ENCODE data around the gene GNA14. TPM values are rescaled to one million over a fixed set of nuclear protein-coding genes. Genes with fewer than 3 reads are reported as not detected.

The GNA14 gene
- total RNA-seq, 1 experiment from 2014 or later = 1.2 TPM

DNA sequence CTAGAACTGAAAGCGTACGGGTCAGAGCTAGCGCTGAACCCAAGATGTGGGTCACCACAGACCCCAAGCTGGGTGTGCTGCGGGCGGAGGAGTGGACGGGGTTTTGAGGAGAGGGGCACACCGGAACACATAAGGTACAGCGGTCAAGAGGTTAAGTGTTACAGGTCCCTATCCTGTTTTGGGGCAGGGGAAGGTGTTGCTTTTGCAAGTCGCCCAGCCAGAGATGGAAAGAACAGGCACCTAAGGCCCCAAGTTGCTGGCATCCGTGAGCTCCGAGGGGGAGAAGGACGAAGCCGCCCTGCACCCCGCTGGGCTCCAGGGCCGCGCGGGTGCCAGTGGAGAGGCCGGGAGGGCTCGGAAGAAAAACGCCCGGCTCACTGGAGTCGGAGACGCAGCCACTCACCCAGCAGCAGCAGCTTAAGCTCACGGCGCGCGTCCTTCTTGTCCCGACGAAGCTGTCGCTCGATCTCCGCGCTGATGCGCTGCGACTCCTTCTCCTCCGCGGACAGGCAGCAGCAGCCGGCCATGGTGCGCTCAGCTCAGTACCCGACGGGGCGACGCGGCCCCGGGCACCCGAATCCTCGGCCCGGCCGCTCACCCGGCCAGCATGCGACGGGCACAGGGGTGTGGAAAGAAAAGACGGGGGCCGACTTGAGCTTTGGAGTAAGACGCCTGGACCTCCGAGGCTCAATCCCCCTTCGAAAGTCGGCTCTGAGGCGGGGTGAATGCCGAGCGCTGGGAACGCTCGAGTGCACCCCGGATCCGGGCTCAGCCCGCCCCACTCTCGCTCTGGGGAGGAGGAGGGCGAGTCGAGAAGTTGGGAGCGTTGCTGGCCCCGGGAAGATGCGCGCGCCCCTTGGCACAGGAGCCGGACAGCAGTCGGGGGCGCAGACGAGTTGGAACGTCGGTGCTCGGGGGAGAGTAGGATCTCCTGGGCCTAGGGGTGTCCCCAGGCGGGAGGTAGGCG is 572 bp downstream of the GNA14 start:
- intact Hi-C loops (cut with micrococcal nuclease) = loop anchor here (2.0 kb wide), 3 partner anchors 123 to 215 kb away; no protein-coding TSS in a partner anchor
- CTCF ChIA-PET = interaction anchor here (1.3 to 2.2 kb wide), 3 partner anchors 59 to 214 kb away, joined by 6 to 8 read pairs (median 7); no protein-coding TSS in a partner anchor
- no peak for ATAC-seq
- POLR2A ChIA-PET (ENCODE audit: unreplicated experiment) = no interaction called here
- H3K27me3 ChIP-seq (ENCODE audit: low read length) = no peaks in the 10 kb centered on the region
- H3K4me2 ChIP-seq (ENCODE audit: low read length) = peak overlapping the region; percentile 90; the same call in 1 of the 2 replicates
- no peaks in the 10 kb centered on the region for H3K9me3 ChIP-seq (ENCODE audit: low read length)
- no peak overlapping the region for H3K27ac ChIP-seq (ENCODE audit: low read length)
- H2AFZ ChIP-seq (ENCODE audit: low read length) = peak overlapping the region; percentile 97; the same call in 1 of the 2 replicates
- peaks cover 6% of the 10 kb centered on the region for H3K4me1 ChIP-seq (ENCODE audit: insufficient read depth, low read length)
- no peaks in the 10 kb centered on the region for H3F3A ChIP-seq (ENCODE audit: low read length, unreplicated experiment)
- H3K9ac ChIP-seq (ENCODE audit: low read length) = no peak overlapping the region
- no TSS peak for BruUV-seq (replicated peaks)
- peak overlapping the region; percentile 71; the same call in 1 of the 2 replicates for H3K4me3 ChIP-seq (ENCODE audit: low read length)
- no peaks in the 10 kb centered on the region for H3K79me2 ChIP-seq (ENCODE audit: low read length)
- H3K36me3 ChIP-seq (ENCODE audit: low read depth, low read length) = no peaks in the 10 kb centered on the region
- H3K9me2 ChIP-seq (replicated peaks; ENCODE audit: low read length) = no peaks in the 10 kb centered on the region
- H4K20me1 ChIP-seq (ENCODE audit: low read length) = no peaks in the 10 kb centered on the region
- no peak for TF ChIP-seq EZH2phosphoT487 (IDR thresholded peaks at IDR 0.05; ENCODE audit: borderline replicate concordance, low read length)
- TF ChIP-seq, protein P1, sequence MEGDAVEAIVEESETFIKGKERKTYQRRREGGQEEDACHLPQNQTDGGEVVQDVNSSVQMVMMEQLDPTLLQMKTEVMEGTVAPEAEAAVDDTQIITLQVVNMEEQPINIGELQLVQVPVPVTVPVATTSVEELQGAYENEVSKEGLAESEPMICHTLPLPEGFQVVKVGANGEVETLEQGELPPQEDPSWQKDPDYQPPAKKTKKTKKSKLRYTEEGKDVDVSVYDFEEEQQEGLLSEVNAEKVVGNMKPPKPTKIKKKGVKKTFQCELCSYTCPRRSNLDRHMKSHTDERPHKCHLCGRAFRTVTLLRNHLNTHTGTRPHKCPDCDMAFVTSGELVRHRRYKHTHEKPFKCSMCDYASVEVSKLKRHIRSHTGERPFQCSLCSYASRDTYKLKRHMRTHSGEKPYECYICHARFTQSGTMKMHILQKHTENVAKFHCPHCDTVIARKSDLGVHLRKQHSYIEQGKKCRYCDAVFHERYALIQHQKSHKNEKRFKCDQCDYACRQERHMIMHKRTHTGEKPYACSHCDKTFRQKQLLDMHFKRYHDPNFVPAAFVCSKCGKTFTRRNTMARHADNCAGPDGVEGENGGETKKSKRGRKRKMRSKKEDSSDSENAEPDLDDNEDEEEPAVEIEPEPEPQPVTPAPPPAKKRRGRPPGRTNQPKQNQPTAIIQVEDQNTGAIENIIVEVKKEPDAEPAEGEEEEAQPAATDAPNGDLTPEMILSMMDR (conservative IDR thresholded peaks at IDR 0.05; ENCODE audit: low read depth, low read length) = no peak
- TF ChIP-seq EZH2 (IDR thresholded peaks at IDR 0.05; ENCODE audit: low read length, unreplicated experiment) = no peak
- no peak for DNase-seq

DNA sequence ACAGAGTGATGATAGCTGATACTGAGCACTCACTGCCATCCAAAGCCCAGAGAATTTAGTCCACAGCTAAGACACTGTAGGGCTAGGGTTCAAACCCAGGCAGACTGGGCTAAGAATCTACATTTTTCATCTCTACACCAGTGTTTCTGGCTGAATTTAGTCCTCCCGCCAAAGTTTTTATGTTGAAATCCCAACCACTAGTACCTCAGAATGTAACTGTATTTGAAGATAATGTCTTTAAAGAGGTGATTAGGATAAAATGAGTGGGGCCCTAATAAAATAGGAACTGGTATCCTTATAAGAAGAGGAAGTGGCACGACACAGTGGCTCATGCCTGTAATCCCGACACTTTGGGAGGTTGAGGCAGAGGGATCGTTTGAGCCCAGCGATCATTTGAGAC is 4.3 kb downstream of the GNA14 start:
- BruUV-seq (replicated peaks) = no TSS peak

More for the DNA sequence above, 4.3 kb downstream of the GNA14 start:
- H4K20me1 ChIP-seq (ENCODE audit: low read length) = no peaks in the 10 kb centered on the region
- no peak overlapping the region for H2AFZ ChIP-seq (ENCODE audit: low read length)
- TF ChIP-seq EZH2phosphoT487 (IDR thresholded peaks at IDR 0.05; ENCODE audit: borderline replicate concordance, low read length) = no peak
- TF ChIP-seq EZH2 (IDR thresholded peaks at IDR 0.05; ENCODE audit: low read length, unreplicated experiment) = no peak
- TF ChIP-seq, protein P1 (conservative IDR thresholded peaks at IDR 0.05; ENCODE audit: low read depth, low read length) = no peak
- CTCF ChIA-PET = no interaction called here
- H3F3A ChIP-seq (ENCODE audit: low read length, unreplicated experiment) = no peaks in the 10 kb centered on the region
- POLR2A ChIA-PET (ENCODE audit: unreplicated experiment) = no interaction called here
- H3K9me2 ChIP-seq (replicated peaks; ENCODE audit: low read length) = no peaks in the 10 kb centered on the region
- H3K27ac ChIP-seq (ENCODE audit: low read length) = no peak overlapping the region
- ATAC-seq = no peak
- H3K36me3 ChIP-seq (ENCODE audit: low read depth, low read length) = no peaks in the 10 kb centered on the region
- no peak overlapping the region for H3K4me2 ChIP-seq (ENCODE audit: low read length)
- H3K9me3 ChIP-seq (ENCODE audit: low read length) = no peaks in the 10 kb centered on the region
- H3K27me3 ChIP-seq (ENCODE audit: low read length) = no peaks in the 10 kb centered on the region
- no peak overlapping the region for H3K9ac ChIP-seq (ENCODE audit: low read length)
- no peak overlapping the region for H3K4me3 ChIP-seq (ENCODE audit: low read length)
- peaks cover under 1% of the 10 kb centered on the region for H3K4me1 ChIP-seq (ENCODE audit: insufficient read depth, low read length)
- DNase-seq = no peak
- intact Hi-C loops (cut with micrococcal nuclease) = no loop called here
- H3K79me2 ChIP-seq (ENCODE audit: low read length) = no peaks in the 10 kb centered on the region

Measured in PC-3 (cell line).